Neural cell (in vitro differentiated cells): ENCODE results near the gene WDR20.

ENCODE experiments used
- EZH2 ChIP-seq: fragments of 200-600, 300-800 bp; shearing (Covaris generic), sonication (generic); IDR thresholded peaks from 2 replicates; pipeline ENCODE4 v1.6.1; 2014; ENCODE audit warnings: antibody characterized with exemption, low read length, borderline replicate concordance, mild to moderate bottlenecking; ENCODE audit not compliant: insufficient read depth, poor library complexity, severe bottlenecking
- TF ChIP-seq, protein P1 (sequence below): fragments of 450-650 bp; IDR thresholded peaks from 2 replicates; pipeline ENCODE4 v1.5.1; 2014; ENCODE audit warnings: antibody characterized with exemption, mild to moderate bottlenecking, moderate library complexity; ENCODE audit not compliant: poor library complexity, severe bottlenecking

DNA sequence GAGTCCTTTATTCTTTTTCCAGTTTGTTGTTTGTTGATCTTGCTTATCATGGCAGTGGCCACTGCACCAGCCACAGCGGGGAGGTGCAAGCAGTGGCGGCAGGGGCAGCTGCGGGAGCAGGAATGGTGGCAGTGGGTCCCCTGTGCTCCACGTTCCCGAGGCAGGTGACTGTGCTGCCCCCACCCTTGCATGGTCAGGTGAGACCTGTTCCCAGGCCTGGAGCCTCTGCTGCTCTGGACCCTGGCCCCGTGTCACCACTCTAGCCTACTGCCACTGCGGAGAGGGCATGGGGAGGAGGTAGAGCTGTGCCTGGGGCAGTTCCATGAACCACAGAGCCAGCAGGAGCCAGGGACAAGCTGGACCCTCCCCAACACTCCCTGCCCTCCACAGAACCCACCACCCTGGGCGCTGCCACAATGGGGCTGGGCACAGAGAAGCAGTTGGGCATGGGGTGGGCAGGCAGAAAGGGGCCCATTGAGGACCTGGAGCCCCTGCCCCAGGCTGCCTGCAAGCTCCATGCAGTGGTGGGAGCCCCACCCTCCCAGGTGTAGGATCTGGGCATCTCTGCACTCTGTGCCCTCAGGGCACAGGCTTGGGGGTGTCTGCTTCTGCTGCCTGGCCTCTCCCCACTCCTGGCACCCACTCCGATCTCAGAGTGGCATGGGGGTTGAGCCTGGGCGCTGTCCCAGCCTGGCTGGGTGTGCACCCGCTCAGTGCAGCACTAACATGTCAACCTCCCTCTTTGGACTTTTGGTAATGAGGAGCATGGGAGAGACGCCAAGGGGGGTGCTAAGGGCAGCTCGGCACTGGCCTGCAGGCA, 23.1 kb upstream of the WDR20 start:
- TF ChIP-seq EZH2: no peak
- TF ChIP-seq, protein P1, sequence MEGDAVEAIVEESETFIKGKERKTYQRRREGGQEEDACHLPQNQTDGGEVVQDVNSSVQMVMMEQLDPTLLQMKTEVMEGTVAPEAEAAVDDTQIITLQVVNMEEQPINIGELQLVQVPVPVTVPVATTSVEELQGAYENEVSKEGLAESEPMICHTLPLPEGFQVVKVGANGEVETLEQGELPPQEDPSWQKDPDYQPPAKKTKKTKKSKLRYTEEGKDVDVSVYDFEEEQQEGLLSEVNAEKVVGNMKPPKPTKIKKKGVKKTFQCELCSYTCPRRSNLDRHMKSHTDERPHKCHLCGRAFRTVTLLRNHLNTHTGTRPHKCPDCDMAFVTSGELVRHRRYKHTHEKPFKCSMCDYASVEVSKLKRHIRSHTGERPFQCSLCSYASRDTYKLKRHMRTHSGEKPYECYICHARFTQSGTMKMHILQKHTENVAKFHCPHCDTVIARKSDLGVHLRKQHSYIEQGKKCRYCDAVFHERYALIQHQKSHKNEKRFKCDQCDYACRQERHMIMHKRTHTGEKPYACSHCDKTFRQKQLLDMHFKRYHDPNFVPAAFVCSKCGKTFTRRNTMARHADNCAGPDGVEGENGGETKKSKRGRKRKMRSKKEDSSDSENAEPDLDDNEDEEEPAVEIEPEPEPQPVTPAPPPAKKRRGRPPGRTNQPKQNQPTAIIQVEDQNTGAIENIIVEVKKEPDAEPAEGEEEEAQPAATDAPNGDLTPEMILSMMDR: no peak
